ENCODE results near the gene PRX. TPM values are rescaled to one million over a fixed set of nuclear protein-coding genes. Genes with fewer than 3 reads are reported as not detected.

PRX gene
- total and polyA plus RNA-seq, 9 of the 15 experiments (the other 6 are each of a cell fraction or from before 2014, with no cell fraction given): 0.65 to 3.5 (median 1.7) TPM; not detected in 2

DNA sequence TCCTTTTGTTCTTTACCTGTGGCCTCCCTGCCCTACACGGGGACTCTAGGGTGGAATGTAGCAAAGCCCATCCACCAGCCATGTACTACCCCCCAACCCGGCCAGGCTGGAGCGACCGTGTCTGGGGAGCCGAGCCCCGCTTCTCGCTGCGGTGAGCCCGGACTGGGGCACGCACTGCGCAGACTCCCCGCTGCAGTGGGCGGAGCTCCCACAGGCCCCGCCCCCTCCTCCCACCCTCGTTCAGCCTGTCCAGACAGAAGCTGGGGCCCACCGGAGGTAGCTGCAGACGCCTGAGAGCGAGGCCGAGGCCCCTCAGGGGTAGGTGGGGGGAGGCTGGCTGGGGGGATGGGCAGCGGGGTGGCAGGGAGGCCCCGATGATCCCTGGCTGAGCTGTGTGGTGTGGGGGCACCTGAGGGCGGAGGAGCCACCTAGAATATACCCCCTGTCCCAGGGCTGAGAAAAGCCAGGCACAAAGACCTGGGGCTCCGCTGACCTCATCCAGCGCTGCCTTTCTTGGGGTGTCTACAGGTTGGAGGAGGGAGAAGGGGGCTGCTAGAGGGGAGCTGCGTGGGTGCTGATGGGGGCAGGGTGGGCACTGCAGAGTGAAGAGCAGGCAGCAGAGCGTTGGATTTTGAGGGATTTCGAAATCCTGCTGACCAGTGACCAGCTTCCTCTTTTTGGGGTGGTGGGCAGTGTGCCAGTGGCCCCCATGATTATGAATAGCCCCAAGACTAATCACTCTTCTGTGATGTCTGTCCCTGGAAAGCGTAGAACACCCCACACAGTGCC is 47.4 kb downstream of the PRX start:
- H3K27me3 ChIP-seq (ENCODE audit: control insufficient read depth in 2 of 2, insufficient read depth in 2 of 2, low read length in 2 of 2): no peaks in the 10 kb centered on the region
- WGBS (ENCODE audit: insufficient coverage, low coverage, missing lambda C conversion rate): 5% methylated on average over 24 of the region's 28 CpGs
- in situ Hi-C loops (cut with MboI): no loop called here
- H3K4me1 ChIP-seq (replicated peaks in 1 of 2; ENCODE audit: control insufficient read depth in 2 of 2, insufficient read depth in 2 of 2, low read length in 2 of 2): peaks cover 41 to 49% of the 10 kb centered on the region in 2 experiments
- peak overlapping the region; percentile 87 for H3K4me2 ChIP-seq (ENCODE audit: insufficient read depth, low read length)
- no peaks in the 10 kb centered on the region for H3K9me3 ChIP-seq (replicated peaks; ENCODE audit: control insufficient read depth, insufficient read depth, low read depth, low read length)
- H3K27ac ChIP-seq (ENCODE audit: extremely low read depth, low read depth, low read length): peak overlapping the region; percentile 79
- H2AFZ ChIP-seq (ENCODE audit: low read depth, low read length): peak overlapping the region; percentile 96
- intact Hi-C loops (cut with micrococcal nuclease): loop anchor here (10.0 kb wide), 1 partner anchor 221 kb away; no protein-coding TSS in a partner anchor
- no peaks in the 10 kb centered on the region for H3K9me1 ChIP-seq (ENCODE audit: control insufficient read depth, insufficient read depth, low read length)
- FAIRE-seq (peak; percentile 86), DNase-seq (ENCODE audit: extremely low read depth in 1 of 4, low spot score in 3 of 4) (peak; percentile 92 to 98 (median 98)), ATAC-seq (peak; percentile 97)
- TSS peak; percentile 24 for BruUV-seq (replicated peaks)
- peak overlapping the region; percentile 43 for H3K4me3 ChIP-seq
- H3K79me2 ChIP-seq (ENCODE audit: control insufficient read depth, insufficient read depth, low read length): peaks cover 12% of the 10 kb centered on the region; the same call in 2 of the 3 replicates
- no peaks in the 10 kb centered on the region for H4K20me1 ChIP-seq (replicated peaks; ENCODE audit: control insufficient read depth, insufficient read depth, low read length)
- CTCF ChIA-PET (ENCODE audit: low intra/inter-chr PET ratio): no interaction called here
- POLR2A ChIA-PET: interaction anchor here (0.6 to 1.0 kb wide), 3 partner anchors 12 to 84 kb away, joined by 3 read pairs; no protein-coding TSS in a partner anchor
- peak overlapping the region; percentile 67 to 89 for H3K9ac ChIP-seq (ENCODE audit: insufficient read depth in 1 of 2, low read depth in 2 of 2, low read length in 2 of 2)
- peaks cover 36% of the 10 kb centered on the region; the same call in 2 of the 3 replicates for H3K36me3 ChIP-seq (ENCODE audit: control insufficient read depth, insufficient read depth, low read length)
- peak; percentile 38 for TF ChIP-seq EGR1 (conservative IDR thresholded peaks at IDR 0.05)
- peak; percentile 92 for TF ChIP-seq CEBPB (tag; IDR thresholded peaks at IDR 0.05)
- TF ChIP-seq TBP (optimal IDR thresholded peaks at IDR 0.05; ENCODE audit: low read depth, low read length): peak; percentile 9
- TF ChIP-seq TAF15 (IDR thresholded peaks at IDR 0.05; ENCODE audit: low read depth, low read length): no peak
- TF ChIP-seq POLR2G (IDR thresholded peaks at IDR 0.05; ENCODE audit: low read depth, low read length): peak; percentile 61
- TF ChIP-seq SPI1 (IDR thresholded peaks at IDR 0.05; ENCODE audit: borderline replicate concordance, low read depth, low read length): peak; percentile 62; the same call in 1 of the 2 replicates
- peak; percentile 79 for TF ChIP-seq ZBTB2 (IDR thresholded peaks at IDR 0.05)
- TF ChIP-seq POLR2A (conservative IDR thresholded peaks at IDR 0.05): peak; percentile 77
- TF ChIP-seq RB1 (IDR thresholded peaks at IDR 0.05; ENCODE audit: low read depth): 0 out of 2 replicates have a peak, but pooled peaks have one; percentile 11
- peak; percentile 55 for TF ChIP-seq VEZF1 (CRISPR knock-in tag; IDR thresholded peaks at IDR 0.05)
- TF ChIP-seq PHF8 (IDR thresholded peaks at IDR 0.05; ENCODE audit: borderline replicate concordance, low read length): peak; percentile 59; the same call in 1 of the 2 replicates
- TF ChIP-seq TAF1 (IDR thresholded peaks at IDR 0.05; ENCODE audit: control insufficient read depth, extremely low read depth, insufficient read depth, low read length, severe bottlenecking): peak; percentile 83
- peak; percentile 32 for TF ChIP-seq MEIS2 (IDR thresholded peaks at IDR 0.05; ENCODE audit: partially characterized antibody)
- peak; percentile 40; the same call in 1 of the 2 replicates for TF ChIP-seq RBFOX2 (IDR thresholded peaks at IDR 0.05; ENCODE audit: low read depth, low read length)
- TF ChIP-seq POLR2B (IDR thresholded peaks at IDR 0.05; ENCODE audit: low read depth, partially characterized antibody): peak; percentile 54
- peak; percentile 63 for TF ChIP-seq NFIC (IDR thresholded peaks at IDR 0.05)
- no peak for TF ChIP-seq TFE3 (CRISPR knock-in tag; IDR thresholded peaks at IDR 0.05)
- no peak for TF ChIP-seq CREM (IDR thresholded peaks at IDR 0.05; ENCODE audit: low read depth)
